ENCODE data around the gene PFKM.

The PFKM gene

DNA sequence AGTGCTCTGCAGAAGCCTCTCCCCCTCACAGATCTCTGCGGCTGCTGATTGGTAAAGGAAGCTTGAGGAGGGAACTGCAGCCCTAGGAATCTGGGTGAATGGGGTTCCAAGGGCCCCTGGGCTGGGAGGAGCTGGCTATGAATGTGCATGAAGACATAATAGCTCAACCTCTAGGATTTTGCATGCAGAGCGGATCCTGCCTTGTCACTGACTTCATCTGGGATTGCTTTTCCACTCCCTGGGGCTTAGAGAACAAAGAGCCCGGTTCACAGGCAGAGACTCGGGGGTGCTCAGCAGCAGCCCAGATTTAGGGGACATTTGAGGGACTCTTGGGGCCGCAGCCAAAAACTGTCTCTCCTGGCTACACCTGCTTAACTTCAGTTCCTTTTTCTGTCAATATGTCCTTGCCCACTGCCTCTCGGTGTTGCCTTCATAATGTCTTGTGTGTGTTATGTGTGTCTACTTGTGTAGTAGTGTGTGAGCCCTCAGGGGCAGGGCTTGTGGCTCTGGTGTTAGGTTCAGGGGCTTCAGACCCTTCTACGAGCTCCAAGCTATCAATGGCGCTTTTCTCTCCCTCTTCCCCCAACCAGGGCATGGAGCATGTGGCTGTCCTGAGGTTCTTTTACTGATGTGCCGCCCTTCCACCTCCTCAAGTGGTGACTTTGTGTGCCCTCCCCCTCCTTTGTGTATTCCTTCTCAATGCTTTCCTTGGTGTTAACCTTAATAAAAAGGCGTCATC lies 66.2 kb downstream of the PFKM start:
- peak in 17 of 51 donors; percentile 5 to 45 (median 26) for DNase-seq

DNA sequence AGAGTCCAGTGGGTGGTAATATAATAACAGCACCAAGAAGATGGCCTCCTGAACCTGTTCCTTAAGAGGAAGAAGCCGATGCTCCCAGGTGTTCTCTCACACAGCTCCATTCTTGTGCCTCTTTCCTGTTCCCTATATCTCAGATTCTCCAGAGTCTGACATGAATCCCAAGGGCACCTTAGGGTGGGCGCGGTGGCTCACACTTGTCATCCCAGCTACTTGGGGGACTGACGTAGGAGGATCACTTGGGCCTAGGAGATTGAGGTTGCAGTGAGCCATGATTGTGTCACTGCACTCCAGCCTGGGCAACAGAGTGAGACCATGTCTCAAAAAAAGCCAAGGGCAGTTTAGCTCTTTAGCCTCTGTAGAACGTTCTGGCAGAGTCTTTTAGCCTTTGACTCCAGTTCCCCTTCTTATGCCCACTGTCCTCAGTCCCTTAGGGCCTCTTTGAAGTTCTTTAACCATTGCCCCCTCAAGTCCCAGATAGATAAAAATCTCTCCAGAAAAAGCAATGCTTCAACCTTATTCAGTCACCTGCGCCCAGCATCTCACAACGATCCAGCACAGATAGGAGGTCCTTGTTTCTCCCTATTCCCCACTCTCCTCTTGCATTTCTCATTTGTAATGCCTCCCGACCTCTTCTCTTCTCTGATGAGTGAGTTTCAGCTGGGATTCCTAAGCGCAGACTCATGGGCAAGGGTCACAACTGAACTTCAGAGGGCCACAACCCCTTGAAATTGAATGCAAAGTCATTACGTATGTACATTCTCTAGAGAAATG lies 68.9 kb downstream of the PFKM start:
- DNase-seq: no peak

DNA sequence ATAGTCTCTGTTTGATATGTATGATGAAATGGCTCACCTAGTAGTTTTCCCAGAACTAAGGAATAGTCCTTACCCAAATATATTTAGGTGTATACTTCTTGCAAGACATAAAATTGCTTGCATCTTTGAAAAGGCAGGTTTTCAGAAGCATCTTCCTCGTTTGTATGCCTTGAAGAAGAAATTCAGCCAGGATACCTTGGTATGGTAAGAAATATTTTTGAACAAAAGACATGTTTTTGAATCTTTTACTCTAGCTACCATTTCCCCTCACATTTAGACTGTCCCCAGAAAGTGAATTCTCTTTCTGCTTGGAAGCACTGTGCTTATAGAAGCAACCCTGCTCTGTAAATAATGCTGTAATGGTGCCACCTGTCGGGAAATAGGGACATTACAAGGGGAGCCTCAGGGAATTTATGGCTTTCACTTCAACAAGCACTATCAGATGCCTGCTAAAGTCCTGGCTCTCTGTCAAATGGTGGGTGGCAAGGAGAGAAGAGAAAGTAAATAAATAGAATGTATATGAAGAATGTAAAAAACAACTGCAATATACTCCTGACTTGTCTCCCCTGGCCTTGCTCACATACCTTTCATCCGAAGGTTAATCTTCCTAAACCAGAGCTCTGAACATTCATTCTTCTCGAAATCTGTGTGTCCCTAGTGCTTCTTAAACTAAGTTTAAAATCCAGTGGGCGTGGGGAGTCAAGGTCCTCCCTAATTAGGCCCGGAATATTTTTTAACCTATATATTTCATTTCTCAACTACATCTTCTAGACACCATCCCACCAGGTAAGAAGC lies 70.4 kb downstream of the PFKM start:
- peak in 35 of 51 donors; percentile 7 to 81 (median 45) for DNase-seq

DNA sequence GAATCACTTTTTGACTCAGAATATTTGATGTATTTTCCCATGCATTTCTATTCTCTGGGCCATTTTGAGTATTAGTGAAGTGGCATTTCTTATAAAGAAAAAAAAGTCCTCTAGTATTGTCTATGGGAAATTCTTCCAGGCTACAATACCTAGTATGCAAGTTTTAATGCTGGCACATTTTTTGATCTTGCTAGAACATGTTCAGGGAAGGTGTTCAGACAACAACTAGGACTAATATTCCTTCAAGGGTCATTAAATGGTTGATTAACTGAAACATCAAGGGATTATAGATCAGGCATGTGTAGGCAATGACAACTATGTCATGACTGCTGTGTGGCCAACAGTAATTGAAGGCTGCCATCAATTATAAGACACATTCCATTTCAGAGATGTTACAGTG lies 71.9 kb downstream of the PFKM start:
- no peak for DNase-seq

DNA sequence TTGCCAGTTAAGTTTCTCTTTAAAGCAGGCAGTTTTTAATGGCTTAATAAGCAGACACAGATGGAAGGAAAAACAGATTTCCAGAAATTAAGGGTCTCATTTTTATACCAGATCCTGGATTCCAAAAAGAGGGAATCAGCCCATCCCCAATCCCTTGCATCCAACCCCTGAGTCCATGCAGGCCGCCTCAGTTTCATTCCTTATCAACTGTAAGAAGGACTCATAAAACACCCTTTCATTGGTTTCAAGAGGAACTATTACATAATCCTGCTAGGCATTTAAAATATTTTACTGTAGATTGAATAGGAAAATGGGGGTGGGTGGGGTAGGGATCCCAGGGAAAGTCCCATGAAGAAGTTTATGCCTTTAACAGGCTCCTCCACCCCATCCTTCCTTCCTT lies 73.7 kb downstream of the PFKM start:
- no peak for DNase-seq

GRCh38 chr12:48193623-48194022 lies 74.5 kb downstream of the PFKM start:
- DNase-seq: no peak

DNA sequence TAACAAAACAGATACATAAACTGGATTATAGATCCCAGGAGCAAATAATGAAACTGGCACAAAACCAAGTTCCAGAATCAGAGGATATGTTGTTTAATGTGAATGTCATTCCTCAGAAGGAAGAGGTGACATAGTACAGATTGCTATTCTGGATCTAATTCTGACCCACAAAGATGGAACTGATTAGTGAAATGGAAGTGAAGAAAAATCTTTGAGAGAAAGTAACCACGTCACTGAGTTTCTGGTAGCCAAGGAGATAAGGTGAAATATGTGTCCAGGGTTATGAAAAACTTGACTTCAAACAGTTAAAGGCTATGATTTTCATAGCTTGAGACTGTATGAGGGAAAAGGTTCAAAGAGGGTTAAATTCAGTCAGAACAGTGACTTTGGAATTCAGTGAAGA lies 75.6 kb downstream of the PFKM start:
- DNase-seq: no peak
